Measurements from ENCODE around the gene SF3A1.
A peak's percentile ranks its signal among the peaks of the same experiment; 100 is the strongest.

Gene SF3A1

GRCh38 chr22:30286813-30287647, 69.7 kb downstream of the SF3A1 start:
- DNase-seq: peak; percentile 67 to 83 (median 78)

- DNase-seq: no peak
Measured at GRCh38 chr22:30286331-30286730, 70.4 kb downstream of the SF3A1 start.

- DNase-seq: no peak
Measured at GRCh38 chr22:30285846-30286200, 70.9 kb downstream of the SF3A1 start.

- DNase-seq: no peak
Measured at GRCh38 chr22:30285176-30285845, 71.4 kb downstream of the SF3A1 start.

- DNase-seq: no peak
Measured at GRCh38 chr22:30284666-30285065, 72.0 kb downstream of the SF3A1 start.

- DNase-seq: no peak
Measured at GRCh38 chr22:30284172-30284571, 72.5 kb downstream of the SF3A1 start.

GRCh38 chr22:30283342-30283741, 73.4 kb downstream of the SF3A1 start:
- DNase-seq: no peak

GRCh38 chr22:30282616-30283046, 74.1 kb downstream of the SF3A1 start:
- DNase-seq: peak in 1 of 5 donors; percentile 61
